GM18502 (cell line): ENCODE data around the gene GAS1.

Experiments
- ATAC-seq: cut with Tn5 transposase; IDR thresholded peaks from one replicate; pipeline ENCODE4 v1.9.1; 2021; ENCODE audit warnings: mild to moderate bottlenecking; ENCODE audit not compliant: unreplicated experiment, poor library complexity

The GAS1 gene

GRCh38 chr9:86938780-86939179, 8.5 kb downstream of the GAS1 start:
- ATAC-seq, result no peak

DNA sequence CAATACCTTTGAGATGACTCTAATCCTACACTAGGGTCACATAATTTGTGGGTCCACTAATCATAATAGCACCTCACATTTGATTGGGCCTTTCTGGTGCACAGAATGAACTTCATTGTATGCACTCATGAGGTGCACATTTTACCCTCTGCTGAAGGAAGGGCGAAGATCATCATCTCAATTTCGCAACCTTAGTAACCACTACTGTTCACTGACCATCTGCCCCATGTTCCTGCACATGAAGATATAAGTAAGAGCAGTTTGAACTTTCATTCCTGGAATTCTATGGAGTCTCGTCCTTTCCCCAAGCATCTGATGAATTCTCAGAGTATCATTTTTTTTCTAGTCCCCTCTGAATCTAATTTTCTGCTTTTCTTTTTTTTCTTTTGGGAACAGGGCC, 21.2 kb downstream of the GAS1 start:
- ATAC-seq, result no peak

GRCh38 chr9:86925686-86926085, 21.6 kb downstream of the GAS1 start:
- no peak for ATAC-seq

DNA sequence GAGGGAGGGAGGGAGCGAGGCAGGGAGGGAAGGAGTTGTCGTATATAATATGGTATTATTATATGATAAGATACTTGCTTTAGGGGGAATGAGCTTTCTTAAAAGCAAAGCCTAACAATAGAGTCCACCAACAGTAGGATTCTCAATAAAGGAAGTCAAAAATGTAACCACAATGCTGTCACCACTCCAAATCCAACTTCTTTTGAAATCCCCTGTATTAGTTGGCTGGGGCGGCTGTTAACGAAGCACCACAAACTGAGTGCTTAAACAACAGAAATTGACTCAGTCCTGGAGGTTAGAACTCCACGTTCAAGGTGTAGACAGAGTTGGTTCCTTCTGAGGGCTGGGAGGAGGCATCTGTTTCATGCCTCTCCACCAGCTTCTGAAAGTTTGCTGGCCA, 23.1 kb downstream of the GAS1 start:
- no peak for ATAC-seq

- no peak for ATAC-seq
Measured at GRCh38 chr9:86921151-86921923, 26.0 kb downstream of the GAS1 start.

DNA sequence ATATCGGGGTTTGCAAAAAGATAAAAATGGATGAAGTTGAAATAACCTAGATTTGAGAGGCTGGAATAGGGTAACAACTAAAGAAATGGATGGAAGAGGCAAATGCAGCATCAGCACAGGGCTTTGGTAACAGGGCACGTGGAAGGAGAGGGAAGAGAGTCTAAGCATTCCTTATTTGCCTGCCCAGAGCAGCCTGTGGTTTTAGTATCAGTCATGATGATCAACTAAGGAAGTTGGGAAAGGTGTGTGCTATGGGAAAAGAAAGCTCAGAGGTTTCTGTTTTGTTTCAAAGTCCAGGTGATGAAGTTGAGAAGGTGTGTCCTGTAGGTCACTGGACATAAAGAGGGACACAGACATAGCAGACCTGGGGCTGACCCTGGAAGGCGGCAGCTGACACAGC, 28.8 kb downstream of the GAS1 start:
- ATAC-seq, result no peak

DNA sequence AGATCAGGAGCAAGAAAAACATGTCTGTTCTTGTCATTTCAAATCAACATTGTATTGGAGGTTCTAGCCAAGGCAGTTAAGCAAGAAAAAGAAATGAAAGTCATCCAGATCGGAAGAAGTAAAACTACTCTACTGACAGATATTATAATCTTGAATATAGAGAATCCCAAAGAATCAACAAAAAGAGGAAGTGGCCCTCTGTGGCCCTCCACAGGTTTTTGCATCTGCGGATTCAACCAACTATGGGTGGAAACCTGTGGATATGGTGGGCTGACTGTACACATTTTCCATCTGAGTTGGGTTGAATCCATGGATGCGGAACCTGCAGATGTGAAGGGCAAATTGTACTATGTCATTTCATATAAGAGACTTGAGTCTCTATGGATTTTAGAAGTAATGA, 35.1 kb downstream of the GAS1 start:
- no peak for ATAC-seq

DNA sequence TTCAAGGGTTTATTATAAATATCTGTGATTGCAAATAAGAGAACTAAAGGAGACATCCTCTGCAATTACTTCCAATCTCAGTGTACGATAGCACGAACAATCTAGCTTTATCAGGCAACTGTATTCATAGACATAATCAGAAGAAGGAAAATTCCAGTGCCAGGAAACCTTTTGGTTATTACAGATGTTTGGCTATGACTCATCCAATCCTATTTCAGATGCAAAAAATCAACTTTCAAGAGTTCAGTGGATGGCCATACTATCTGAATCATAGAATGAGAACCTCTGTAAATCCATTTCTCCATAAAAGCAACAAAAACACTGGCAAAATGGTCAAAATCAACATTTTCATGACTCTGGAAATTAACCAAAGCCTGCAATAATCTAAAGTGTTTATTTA, 37.9 kb downstream of the GAS1 start:
- no peak for ATAC-seq

GRCh38 chr9:86908261-86908660, 39.0 kb downstream of the GAS1 start:
- no peak for ATAC-seq

DNA sequence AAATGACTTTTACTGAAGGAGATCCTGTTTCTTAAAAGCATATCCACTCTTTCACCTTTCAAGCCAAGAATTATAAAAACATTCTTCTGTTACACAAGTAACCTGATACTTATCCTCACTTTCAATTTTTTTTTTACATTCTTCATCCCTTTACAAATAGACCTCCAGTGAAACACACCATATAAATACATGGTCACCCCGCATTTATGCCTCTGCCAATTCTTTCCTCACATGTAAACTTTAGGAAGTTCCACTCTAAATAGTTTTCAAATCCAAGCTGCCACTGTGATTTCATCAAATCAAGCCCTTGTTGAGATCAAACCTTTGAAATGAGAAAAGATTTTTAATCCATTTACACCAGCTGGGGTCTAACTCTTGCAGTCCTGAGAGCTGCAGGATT, 40.0 kb downstream of the GAS1 start:
- no peak for ATAC-seq

DNA sequence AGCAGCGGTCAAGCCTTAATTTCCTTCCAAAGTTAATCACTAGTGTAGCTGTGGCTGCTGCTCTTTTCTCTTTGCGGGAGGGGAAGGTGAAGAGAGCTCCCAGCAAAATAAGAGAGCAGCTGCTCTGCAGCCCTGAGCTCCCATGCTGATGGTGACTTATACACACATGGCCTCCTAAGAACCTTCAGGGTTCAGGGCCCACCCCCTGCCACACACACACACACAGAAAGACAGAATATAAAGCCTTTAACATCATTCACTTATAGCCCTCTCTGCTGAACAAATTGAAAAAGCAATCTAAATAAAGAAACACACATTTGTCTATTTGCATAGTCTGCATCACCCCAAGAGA, 43.6 kb downstream of the GAS1 start:
- ATAC-seq, result no peak

DNA sequence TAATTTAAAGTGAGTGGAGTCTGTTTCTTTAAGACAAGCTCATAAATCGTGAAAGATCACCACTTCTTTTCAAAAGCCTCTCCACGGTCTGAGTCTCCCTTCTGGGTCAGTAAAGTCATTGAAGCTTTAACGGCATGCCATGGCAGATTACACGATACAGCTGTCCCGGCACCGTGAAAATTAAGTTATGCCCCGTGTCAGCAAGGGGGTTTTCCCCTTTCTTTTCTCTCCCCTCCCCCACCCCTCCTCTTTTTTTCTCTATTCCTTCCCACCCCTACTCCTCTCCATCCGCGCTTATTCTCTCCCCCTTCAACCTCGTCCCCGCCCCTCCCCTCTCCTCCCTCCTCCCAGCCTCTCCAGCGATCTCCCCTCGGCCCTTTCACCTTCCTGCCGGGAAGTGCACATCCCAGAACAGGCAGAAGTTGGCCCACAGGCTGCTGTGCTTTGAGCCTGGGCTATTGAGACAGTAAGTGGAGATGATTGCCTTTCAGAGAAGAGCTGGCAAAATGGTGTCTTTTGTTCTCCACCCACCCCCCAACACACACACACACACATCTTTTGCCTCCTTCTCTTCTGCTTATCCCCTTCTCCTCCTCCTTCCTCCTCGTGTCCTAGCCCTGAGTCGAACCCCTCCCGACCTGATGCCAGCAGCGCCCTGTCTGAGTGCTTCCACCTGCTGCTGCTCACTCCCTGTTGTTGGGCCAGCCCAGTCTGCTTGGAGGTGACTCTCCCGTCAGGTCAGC, 44.1 kb downstream of the GAS1 start:
- ATAC-seq, result no peak

- ATAC-seq, result no peak
Measured at GRCh38 chr9:86902586-86902985, 44.7 kb downstream of the GAS1 start.

- no peak for ATAC-seq
Measured at GRCh38 chr9:86902176-86902575, 45.1 kb downstream of the GAS1 start.

- no peak for ATAC-seq
Measured at GRCh38 chr9:86901511-86901910, 45.8 kb downstream of the GAS1 start.
